Measurements from ENCODE around the gene PTPN23.

PTPN23 gene

GRCh38 chr3:47420511-47421484, 40.0 kb downstream of the PTPN23 start:
- DNase-seq, result peak; percentile 27

- DNase-seq, result no peak
These were observed 41.2 kb downstream of the PTPN23 start for GRCh38 chr3:47421741-47422649.

GRCh38 chr3:47422743-47423142, 41.9 kb downstream of the PTPN23 start:
- no peak for DNase-seq

- DNase-seq, result no peak
These were observed 42.8 kb downstream of the PTPN23 start for GRCh38 chr3:47423548-47424145.

- no peak for DNase-seq
These were observed 43.9 kb downstream of the PTPN23 start for GRCh38 chr3:47424434-47425382.

GRCh38 chr3:47425383-47425778, 44.6 kb downstream of the PTPN23 start:
- no peak for DNase-seq

- DNase-seq, result no peak
These were observed 45.1 kb downstream of the PTPN23 start for GRCh38 chr3:47425959-47426358.

GRCh38 chr3:47427866-47428265, 47.0 kb downstream of the PTPN23 start:
- DNase-seq, result no peak

- DNase-seq, result no peak
These were observed 47.8 kb downstream of the PTPN23 start for GRCh38 chr3:47428662-47429061.

- no peak for DNase-seq
These were observed 48.9 kb downstream of the PTPN23 start for GRCh38 chr3:47429476-47430270.

- DNase-seq, result no peak
These were observed 49.8 kb downstream of the PTPN23 start for GRCh38 chr3:47430606-47431005.

- no peak for DNase-seq
These were observed 50.4 kb downstream of the PTPN23 start for GRCh38 chr3:47431225-47431624.

GRCh38 chr3:47432673-47433072, 51.9 kb downstream of the PTPN23 start:
- no peak for DNase-seq

- DNase-seq, result no peak
These were observed 53.0 kb downstream of the PTPN23 start for GRCh38 chr3:47433796-47434195.

- no peak for DNase-seq
These were observed 54.0 kb downstream of the PTPN23 start for GRCh38 chr3:47434849-47435248.

- no peak for DNase-seq
These were observed 55.4 kb downstream of the PTPN23 start for GRCh38 chr3:47436180-47436579.

- no peak for DNase-seq
These were observed 59.3 kb downstream of the PTPN23 start for GRCh38 chr3:47440131-47440530.

- DNase-seq, result no peak
These were observed 61.2 kb downstream of the PTPN23 start for GRCh38 chr3:47441796-47442551.

- DNase-seq, result no peak
These were observed 62.8 kb downstream of the PTPN23 start for GRCh38 chr3:47443611-47443995.

GRCh38 chr3:47444103-47444502, 63.3 kb downstream of the PTPN23 start:
- no peak for DNase-seq

Data from DMS153 (cell line).